CD4-positive, alpha-beta T cell treated with Interferon alpha-2 for 1 hour (primary cell): ENCODE data around the gene IMMP2L.
"Not testable (repeated sequence)": the region's sequence is repeated elsewhere in the genome, so short reads cannot be mapped to it uniquely, and the experiment has no call there.

Experiments
- DNase-seq, 2 donors: peaks; one replicate each; pipeline ENCODE4 v3.0.0-alpha.2; 2020 to 2022

The IMMP2L gene

DNA sequence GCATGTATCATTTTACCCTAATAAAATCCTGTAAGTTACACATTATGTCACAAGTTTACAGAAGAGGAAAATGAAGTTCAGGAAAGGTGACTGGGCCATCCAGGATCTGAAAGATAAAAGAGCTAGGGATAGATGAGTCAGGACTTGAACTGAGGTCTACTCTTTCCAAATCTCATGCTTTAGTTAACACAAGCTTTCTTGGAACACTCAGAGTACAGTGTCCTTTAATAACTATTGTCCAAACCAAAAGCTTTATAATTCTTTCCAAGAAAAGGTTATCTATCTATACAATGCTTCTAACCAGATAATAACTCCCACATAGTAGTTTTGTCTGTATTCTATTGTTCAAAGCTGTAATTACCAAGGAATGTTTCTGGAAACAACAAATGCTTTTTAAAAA, 306.7 kb downstream of the IMMP2L start:
- DNase-seq = no peak

DNA sequence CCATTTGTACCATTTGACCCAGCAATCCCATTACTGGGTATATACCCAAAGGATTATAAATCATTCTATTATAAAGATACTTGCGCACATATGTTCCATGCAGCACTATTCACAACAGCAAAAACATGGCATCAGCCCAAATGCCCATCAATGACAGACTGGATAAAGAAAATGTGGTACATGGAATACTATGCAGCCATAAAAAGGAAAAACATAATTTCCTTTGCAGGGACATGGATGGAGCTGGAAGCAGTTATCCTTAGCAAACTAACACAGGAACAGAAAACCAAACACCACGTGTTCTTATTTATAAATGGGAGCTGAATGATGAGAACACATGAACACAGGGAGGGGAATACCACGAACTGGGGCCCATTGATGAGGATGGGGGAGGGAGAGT, 310.9 kb downstream of the IMMP2L start:
- not testable (repeated sequence) for DNase-seq

DNA sequence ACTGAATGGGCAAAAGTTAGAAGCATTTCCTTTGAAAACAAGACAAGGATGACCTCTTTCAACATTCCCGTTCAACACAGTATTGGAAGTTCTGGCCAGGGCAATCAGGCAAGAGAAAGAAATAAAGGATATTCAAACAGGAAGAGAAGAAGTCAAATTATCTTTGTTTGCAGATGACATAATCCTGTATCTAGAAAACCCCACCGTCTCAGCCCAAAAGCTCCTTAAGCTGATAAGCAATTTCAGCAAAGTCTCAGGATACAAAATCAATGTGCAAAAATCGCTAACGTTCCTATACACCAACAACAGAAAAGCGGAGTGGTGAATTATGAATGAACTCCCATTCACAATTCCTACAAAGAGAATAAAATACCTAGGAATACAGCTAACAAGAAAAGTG, 312.5 kb downstream of the IMMP2L start:
- not testable (repeated sequence) for DNase-seq

DNA sequence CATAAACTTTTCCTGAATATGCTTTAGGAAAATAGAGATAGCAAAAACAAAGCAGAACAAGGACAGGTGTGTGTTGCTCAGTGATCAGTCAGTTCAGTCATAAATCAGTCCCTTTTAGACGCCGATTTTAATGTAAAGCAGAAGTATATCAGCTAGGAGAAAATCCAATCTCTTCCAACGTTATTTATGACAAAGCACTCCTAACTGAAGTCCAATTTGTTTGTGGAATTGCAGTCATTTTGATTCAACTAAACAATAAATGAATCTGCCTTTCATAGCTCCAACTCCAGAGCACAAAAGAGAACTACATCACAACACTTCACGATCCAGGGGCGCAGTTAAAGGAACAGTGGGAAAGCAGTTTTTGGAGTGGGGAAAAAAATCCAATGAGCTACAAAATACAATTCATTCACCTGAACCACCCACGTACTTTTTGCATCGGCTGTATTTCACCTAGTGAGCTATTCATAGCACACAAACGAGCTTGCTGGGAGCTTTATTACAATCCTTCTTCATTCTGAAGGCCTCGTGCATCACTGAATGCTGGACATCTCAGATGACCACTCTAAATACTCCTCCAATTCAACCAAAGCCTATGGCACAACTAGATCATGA, 320.0 kb downstream of the IMMP2L start:
- no peak for DNase-seq

DNA sequence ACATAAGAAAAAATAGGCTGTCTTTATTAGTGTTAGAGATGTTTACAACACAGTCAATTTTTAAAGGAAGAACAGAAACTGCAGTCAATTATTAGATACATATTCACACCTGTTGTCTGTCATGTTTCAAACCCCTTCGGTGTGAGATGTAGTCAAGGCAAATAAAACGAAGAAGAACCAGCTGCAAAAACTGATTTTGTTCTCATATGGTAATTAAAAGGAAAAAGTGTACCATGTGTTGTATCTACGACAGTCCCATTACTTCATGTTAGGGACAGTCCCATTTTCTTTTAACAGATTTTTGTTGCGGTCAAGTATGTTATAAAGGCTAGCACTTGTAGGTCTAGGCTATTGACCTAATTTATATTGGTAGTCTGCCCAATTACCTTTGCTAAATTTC, 321.9 kb downstream of the IMMP2L start:
- DNase-seq = no peak

DNA sequence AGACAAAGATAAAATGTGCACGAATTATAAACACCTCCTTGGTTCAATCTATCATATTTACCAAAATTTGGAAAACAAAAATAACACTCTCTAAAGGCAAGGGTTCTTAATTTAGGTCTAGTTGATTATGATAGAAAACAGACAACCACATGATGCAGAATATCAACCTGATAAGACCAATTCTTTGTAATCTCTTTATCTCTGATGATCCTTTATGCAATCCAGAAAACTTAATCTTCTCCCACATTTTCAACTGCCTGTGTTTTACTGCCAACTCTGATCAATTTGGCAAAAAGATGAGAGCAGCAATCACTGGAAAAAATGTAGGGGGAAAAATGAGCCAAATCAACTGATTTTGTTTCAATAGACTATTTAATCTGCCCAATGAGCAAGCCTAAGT, 322.9 kb downstream of the IMMP2L start:
- DNase-seq = no peak

DNA sequence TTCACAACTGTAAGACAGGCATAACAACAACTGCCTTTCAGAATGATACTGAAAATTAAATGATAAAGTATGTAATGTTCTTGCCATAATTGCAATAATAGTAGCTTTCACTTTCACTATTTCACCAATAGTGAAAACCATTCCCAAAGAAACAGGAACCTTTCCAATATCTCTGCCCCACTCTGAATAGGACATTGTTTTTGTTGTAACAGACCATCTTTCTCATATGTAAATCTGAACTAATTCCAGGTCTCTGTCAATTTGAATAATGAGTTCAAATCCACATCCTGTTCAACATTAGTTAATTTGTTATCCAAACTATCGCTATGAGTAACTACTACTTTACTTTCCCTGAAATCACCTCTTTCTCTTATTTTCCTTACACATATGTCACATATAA, 323.4 kb downstream of the IMMP2L start:
- DNase-seq = no peak

DNA sequence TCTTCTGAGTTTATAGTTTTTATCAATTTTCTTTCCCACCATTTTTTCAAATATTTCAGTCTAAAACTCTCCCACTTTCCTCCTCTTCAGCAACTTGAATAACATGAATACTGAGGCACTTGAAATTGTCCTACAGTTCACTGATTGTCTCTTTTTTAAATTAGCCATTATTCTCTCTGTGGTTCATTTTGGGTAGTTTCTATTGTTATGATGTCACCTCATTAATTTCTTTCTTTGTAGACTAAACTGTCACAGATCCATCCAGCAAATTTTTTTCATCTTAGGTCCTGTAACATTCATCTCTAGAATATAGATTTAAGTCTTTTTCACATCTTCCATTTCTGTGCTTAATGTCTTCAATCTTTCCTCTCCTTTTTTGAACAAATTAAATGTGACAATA, 326.6 kb downstream of the IMMP2L start:
- DNase-seq = no peak

DNA sequence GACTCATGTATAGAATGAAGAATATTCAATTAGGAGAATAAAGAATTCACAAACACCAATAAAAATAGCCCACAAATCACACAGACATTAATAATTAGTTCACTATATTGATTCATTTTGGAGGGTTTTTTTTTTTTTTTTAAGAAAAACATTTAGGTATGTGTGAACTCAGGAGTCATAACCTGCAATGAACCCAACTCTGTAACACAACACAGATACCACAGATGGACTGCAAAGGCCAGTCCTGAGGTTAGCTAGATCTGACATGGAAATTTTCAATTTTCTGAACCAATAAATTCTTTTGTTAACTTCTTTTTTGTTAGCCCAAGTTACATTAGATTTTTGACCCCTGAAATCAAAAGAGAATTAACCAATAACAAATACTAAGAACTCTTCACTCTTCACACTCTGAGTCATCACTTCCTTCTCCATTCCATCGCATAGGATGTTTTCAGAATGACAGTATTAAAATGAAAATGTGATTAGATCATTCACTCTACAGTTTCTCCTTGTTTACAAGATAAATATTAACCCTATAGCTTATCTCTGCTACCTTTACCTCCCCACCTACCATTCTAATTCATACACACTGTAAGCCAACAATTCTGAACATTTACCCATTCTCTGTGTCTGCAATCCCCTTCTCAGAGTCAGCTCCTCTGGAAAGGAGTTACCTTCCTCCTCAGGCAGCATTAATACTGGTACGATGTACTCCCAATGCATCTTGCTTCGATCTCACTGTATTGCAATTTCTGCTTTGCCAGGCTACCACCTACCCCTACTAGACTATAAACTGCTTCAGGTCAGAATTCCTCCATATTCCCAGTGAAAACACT, 329.8 kb downstream of the IMMP2L start:
- no peak for DNase-seq

DNA sequence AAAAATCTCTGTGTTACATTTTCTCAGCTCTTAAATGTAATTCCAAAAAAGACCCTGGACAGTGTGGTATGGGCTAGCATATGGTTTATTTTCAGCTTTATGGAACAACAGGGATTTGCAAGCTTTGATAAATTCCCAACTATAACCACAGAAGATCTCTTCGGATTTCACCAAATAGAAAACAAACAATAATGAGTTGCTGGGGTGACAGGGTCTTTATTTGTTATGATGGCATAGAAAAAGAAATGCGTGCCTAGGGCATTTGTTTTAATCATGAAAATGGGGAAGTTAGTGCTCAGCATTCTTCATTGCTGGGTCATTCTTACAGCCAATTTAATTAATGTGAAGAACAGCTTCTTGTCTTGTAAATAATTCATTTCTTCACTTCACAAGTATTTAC, 332.4 kb downstream of the IMMP2L start:
- no peak for DNase-seq

DNA sequence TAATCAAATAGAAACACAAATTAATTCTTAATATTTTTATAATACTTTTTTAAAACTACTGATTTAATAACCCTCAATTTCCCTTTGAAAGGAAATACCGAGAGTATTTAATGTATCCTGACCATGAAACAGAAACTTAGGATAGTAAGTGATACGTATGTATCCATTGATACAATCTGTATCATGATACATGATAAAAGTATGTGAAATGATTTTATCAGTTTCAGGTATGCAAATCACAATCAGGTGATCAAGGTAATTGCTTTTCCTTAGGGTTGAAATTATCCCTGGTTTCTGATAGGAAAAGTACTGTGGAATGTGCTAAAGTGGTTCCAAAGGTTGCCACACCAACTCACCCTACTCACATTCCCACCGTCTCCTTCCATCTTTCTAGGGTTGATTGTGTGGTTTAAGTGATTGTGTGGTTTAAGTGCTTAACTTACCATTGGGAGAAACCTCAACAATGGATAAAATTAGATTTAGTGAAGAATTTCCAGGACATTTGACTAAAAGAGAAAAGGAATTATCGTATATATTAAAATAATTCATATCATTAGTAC, 333.0 kb downstream of the IMMP2L start:
- no peak for DNase-seq

DNA sequence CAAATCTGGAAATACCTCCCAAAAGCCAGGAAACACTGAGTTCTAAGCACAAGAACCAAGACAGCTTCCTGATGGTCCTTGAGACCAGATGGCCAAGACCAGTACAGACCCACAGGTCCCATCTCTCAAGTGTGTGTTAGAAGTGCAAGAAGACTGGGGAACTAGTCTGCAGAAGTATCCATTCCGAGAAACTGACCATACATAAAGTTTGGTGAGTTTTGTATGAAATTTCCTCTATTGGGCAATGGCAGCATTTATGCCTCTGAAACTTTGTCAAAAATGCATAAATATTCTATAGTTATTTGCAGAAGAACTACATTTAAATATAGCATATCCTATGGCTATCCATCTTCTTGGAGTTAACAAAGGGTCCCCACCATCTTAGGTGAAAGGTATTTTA, 333.9 kb downstream of the IMMP2L start:
- DNase-seq = no peak

DNA sequence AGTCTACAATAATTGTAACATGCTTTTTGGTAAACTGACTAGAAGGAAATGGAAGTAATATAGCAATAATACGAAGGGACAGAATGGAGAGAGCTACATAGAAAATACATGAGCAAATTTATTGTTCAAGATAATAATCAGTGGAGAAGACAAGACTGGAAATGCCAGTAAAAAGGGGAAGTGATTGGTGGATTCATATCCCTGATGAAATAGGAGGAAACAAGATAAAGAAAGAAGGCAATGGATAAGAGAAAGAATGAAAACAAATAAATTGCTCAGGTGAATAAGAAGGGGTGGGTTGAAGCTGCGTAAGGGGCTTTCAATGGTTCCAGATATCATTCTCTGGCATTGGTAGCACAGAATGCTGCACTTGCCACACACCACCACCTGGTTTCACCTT, 335.5 kb downstream of the IMMP2L start:
- DNase-seq = no peak

DNA sequence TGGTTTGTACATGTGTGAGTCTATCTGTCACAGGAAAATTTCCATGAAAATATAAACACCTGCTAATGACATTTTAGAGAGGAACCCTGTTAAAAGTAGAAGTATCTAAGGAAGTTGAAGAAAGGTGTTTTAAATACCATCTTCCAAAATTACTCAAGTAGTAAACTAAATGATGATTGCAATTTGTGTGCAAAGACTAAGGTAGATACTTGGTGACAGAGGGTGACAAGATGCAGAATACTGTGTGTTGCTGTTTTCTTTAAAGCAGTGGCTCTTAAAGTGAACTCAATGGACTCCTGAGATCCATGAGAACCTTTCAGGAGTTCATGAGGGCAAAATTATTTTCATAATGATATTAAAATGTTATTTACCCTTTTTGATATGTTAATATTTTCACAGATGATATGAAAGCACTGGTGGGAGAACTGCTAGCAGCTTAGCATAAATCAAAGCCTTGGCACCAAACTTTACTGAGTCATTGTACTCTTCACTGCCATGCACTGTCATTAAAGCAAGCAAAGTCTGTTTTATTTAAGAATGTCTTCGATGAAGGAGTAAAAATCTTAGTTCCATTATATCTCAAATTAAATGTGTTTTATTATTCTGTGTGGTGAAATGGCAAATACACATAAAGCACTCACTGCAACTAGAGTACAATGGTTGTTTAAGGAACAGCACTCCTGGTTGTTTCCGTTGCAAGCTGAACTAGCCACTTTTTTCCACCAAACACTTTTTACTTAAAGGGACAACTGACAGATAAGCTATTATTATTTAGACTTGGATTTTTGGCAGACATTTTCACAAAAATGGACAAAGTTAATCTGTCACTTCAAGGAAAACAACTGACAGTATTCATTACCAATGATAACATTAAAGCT, 337.7 kb downstream of the IMMP2L start:
- DNase-seq = no peak

DNA sequence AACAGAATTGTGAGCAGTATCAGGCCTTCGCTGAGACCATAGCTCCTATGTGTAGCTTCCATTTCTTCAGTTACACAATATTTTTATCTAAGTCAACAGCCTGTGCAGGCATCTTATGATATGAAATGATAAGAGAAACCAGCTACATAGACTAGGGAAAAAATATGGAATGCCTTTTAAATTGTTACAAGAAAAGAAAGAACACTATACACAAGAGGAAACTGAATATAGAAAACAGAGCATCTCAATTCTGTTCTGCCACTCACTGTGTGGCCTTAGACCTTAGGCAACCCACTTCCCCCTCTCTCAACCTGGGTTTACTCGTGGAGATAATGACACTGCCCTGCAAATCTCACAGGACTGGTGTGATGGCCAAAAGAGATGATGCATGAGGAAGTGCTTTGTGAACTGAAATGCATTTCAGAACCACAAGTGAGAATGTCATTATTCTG, 338.5 kb downstream of the IMMP2L start:
- DNase-seq = no peak

DNA sequence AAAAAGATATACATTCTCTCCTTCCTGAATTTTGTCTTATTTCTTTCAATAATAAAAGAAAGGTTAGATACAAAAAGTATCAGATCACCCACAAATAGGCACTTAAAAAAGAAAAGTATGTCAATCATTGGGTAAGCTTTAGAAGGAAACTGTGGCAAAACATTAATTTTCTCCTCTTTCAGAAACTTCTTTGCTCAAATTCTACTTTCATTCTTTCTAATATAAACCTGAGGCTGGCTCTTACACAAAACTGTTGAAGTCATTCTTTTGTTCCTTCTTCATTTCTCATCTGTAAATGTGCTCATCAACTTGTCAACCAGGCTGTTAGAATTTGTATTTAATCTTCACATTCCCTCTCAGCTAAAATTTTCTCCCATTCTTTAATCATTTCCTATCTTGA, 346.7 kb downstream of the IMMP2L start:
- no peak for DNase-seq

DNA sequence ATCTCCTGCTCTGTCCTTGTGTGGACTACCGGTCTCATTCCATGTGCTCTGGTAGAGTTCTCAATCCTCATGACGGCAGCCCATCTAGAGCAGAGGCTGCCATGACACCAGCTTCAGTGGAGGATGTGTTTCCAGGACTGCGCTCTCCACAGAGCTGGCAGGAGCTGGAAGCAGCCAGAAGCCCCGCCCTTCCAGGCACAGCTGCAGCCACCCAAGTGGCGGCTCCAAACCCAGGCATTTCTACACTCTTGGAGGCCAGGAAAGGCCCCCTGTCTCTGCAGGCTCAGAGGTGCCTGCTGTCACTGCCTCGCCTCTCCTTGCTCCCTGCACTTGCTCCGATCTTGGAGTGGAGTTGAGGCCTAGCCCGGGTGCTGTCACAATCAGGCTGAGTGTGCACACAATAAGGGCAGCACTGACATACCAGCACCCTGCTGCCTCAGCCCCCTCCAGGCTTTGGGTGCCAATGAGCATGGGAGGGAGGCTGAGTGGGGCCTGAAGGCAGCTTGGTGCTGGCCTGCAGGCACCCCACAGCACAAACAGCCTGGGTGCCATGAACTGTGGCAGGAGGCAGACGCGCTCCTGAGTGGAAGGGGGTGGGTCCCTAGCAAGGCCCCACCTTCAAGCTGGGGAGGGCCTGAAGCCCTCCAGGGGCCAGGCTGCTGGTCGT, 349.3 kb downstream of the IMMP2L start:
- DNase-seq = no peak

DNA sequence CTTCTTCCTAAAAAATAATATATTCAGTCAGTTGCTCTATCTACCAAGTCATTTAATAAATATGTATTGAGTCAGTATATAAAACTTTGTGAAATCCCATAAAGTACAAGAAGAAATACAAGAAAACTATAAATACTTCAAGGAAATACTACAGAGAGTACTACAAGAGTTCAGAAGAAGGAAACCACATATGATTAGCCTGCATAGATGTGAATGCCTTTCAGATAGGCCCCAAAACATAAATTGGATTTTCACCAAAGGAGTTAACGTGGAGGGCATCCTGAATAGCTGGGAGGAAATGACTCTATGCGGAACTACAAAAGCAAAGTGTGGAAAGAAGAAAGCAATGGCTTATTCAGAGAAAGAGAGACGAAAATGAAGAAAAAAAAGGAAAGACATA, 351.3 kb downstream of the IMMP2L start:
- DNase-seq = no peak

DNA sequence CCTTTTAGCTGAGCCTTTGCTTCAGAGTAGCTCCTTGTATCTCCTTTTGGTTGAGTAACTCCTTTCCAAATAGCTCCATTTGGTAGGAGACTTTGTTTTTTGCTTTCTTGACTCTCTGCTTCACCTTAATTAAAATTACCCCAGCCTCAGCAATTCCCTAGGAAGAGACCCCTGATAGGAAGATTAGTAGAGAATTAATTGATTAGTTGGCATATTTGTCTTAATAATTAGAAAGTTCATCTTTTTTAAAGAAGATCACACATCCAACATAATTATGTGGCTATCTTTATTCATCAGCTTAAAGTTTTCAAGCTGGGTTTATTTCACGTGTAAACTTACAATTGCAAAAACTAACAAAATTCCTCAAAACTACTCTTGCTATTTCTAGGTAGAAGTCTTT, 352.2 kb downstream of the IMMP2L start:
- DNase-seq = no peak

DNA sequence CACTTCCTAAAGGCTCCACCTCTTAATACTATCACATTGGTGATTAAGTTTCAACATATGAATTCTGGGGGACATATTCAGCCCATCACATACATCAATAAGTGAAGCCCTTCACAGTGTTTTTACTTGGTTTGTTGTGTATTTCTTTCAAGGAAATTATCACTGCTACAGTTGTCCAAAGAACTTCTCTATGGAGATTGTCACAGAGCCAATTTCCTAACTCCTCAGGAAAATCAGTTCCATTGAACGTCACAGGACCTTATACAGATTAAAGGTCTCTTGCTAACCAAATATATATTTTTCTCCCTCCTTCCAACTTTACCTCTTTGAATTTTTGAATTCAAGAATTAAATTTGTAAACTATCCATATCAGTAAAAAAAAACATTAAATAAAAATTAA, 357.0 kb downstream of the IMMP2L start:
- DNase-seq = no peak

DNA sequence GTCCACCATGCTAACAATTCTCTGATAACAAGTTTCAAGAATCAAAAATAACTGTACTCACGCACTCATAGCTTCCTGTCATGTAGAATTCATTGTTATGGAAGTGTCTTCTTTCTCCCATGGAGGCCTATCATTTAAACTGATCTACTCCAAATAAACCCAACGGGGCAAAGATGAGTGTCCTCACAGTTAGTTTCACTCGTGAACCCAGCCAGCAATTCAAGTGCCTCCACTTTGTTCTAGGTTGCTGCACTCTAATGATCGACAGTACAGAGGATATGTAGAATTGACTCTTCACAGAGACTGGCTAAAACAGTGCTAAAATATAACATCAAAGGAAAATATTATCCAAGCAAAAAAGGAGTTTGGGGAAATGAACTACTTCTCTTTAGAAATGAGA, 360.0 kb downstream of the IMMP2L start:
- no peak for DNase-seq

DNA sequence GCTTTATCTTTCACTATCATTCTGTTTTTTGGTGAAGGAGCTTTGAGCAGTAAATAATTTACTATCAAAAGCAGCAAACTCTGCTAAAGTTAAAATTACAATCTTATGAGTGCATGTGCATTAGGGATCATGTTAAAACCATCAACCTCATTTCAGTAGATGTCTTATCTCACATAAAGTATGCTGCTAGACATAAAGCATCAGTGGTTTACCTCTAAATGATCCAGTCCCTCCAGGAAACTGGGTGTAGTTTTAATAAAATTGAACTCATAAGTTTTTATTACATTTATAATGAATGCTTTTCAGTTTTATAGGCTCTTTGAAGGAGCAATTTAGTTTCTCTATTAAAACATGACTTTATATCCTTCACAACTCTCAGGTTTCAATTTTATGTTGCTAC, 362.6 kb downstream of the IMMP2L start:
- no peak for DNase-seq

DNA sequence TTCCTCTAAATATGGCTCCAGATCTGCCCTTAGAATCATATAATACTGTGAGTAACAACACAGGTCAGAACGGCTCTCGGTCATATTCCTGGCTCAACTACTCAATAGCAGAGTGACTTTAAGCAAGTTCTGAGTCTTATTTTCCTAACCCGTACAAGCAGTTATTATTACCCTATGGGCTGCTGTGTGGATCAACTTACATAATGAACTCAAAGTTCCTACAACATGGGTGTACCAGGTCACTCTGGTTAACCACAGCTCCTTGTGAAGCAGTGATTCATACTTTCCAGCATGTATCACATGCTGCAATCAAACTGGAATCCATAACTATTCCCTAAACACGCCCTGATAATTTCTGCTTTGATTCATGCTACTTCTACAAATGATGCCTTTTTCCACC, 364.0 kb downstream of the IMMP2L start:
- no peak for DNase-seq
